ENCODE measurements around the gene PIBF1.
"Not testable (repeated sequence)": the region's sequence is repeated elsewhere in the genome, so short reads cannot be mapped to it uniquely, and the experiment has no call there.

Gene PIBF1

DNA sequence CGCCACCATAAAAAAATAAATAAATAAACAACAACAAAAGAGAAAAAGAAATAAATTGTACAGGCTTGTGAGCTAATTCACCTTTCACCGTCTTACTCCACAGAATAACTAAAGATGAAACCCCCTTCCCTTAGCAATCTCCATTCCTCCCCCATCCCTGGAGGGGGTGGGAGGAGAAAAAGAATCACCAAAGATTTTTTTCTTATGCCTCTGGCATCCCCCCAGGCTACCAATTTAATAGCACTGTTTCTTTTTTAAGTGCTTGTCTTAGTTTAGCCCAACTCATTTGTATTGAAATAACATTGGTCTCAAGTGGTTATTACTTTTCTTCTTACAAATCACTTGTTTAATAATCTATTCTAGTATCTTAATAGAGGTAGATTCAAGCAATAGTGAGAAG, 253.0 kb downstream of the PIBF1 start:
- no peak for DNase-seq

DNA sequence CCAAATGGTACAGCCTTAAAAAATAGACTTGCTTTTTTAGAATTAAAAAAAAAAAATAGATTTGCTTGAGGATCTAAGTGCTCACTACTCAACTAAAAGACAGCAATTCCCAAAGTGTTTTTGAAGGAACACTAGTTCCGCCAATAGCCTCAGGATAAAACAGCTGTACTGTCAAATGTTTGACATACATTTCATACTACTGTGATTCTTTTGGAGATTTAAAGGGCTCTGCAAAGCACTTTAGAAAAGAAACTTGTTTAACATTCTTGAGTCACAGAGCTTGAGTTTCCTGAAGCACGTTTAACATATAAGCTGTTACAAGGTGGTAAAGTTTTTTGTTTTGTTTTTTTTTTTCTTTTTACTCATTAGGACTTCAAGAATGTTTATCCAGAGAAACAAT, 253.7 kb downstream of the PIBF1 start:
- no peak for DNase-seq

- DNase-seq: no peak
Observed at GRCh38 chr13:73036566-73036965, 254.6 kb downstream of the PIBF1 start.

DNA sequence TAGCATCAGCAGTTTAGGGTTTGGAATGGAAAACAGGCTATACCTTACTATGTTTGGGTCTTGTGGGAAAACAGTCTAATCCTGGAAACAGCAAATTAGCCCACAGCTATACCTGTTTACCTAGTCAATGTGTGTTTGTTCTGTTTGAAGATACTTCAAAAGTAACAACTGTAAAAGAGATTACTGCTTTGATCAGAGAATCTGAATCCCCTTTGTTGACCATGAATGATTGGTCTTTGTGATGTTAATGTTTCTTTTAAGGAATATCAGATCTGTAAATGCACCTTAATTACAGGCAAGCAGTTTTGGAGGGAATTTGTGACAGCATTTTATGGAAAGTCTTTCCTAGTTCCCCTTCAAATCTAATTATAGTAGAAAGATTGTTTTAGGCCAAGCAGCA, 256.1 kb downstream of the PIBF1 start:
- DNase-seq: no peak

GRCh38 chr13:73039201-73040108, 257.5 kb downstream of the PIBF1 start:
- no peak for DNase-seq

DNA sequence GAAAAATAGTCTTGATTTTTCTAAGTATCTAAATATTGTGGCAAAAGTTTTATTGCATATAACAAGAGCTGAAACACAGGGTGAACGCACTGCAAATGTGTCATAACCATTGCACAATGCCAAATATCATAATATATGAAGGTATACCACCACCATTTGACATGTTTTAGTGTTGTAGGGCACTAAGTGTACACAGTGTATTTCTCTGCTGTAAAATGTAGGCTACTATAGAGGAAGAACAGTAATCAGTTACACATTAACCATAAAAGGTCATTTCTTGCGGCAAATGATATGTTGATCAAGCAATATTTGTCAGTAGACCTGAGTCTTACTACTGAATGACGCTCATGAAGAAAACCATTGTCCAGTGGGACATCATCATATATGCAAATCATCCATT, 258.6 kb downstream of the PIBF1 start:
- no peak for DNase-seq

GRCh38 chr13:73040968-73041596, 259.1 kb downstream of the PIBF1 start:
- DNase-seq: no peak

DNA sequence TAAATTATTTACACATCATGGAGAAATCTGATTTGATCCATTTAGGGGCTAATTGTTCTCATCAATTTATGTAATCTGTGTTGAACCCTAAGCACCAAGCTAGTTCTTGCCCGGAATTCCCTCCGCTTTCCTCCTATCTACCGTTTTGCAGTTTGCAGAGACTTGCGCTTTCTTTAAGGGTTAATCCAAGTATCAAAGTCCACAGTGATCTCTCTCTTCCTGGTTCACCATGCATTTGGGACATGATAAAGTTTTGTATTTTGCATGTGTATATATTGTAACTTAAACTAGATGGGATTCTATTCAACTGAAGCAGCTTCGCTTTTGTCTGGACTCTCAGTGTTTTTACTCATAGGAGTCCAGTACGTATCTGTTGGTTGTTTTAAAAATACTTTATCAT, 263.1 kb downstream of the PIBF1 start:
- DNase-seq: no peak

DNA sequence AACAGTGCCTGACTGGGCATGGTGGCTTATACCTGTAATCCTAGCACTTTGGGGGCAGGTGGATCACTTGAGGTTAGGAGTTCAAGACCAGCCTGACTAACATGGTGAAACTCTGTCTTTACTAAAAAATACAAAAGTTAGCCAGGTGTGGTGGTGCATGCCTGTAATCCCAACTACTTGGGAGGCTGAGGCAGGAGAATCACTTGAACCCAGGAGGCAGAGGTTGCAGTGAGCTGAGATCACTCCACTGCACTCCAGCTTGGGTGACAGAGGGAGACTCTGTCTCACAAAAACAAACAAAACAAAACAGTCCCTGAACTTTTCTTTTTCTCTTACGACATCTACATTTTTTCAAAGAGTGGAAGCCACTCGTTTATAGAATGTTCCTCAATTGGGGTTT, 266.7 kb downstream of the PIBF1 start:
- not testable (repeated sequence) for DNase-seq

- DNase-seq: no peak
Observed at GRCh38 chr13:73054712-73055111, 272.8 kb downstream of the PIBF1 start.

DNA sequence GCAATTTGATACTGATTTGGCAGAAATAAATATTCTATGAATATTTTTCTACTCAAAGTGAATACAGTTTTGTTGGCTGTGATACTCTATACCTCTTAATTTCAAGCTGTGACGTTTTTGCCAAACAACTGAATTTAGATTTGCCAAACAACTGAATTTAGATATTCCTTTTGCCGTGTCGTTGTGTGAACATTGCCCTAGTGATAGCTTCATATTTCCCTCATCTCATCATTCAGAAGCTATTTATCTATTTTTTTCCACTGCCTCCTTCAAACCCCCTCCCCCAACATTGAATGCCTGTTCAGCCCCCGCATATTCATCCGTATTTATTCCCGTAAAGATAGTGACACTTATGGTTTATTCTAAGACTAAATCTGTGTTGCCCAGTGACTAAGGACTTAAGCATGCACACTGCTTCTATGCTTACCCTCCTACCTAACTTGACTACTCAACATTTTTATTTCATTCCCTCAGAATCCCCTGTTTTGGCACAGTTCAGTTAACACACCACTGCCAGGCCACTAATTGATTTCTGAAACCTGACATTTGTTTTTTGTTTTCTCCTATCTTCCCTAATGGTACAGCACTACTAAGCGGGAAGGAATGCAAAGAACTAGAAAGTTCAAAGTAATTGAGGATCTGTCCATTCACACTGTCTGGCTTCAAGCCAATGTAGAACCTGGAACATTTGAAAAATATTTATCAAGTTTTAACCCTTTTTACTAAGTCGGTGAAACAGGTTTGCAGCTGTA, 274.1 kb downstream of the PIBF1 start:
- DNase-seq: no peak

DNA sequence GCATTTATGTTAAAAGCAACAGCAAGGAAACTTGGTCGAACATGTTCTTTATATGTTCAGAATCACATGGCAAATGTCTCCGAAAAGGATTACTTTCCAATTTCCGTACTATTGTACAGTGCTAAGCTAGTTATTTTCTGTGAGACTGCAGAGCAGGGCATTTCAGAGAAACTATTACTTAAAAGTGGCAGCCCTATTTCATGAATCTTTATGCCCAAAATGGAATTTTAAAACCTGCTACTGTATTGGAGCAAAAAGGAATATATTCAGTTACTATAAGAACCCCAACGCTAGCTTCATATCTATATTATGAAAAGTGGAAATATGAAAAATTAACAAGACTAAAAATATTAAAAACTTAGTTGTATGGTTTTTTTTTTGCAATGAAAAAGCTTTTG, 274.6 kb downstream of the PIBF1 start:
- no peak for DNase-seq

DNA sequence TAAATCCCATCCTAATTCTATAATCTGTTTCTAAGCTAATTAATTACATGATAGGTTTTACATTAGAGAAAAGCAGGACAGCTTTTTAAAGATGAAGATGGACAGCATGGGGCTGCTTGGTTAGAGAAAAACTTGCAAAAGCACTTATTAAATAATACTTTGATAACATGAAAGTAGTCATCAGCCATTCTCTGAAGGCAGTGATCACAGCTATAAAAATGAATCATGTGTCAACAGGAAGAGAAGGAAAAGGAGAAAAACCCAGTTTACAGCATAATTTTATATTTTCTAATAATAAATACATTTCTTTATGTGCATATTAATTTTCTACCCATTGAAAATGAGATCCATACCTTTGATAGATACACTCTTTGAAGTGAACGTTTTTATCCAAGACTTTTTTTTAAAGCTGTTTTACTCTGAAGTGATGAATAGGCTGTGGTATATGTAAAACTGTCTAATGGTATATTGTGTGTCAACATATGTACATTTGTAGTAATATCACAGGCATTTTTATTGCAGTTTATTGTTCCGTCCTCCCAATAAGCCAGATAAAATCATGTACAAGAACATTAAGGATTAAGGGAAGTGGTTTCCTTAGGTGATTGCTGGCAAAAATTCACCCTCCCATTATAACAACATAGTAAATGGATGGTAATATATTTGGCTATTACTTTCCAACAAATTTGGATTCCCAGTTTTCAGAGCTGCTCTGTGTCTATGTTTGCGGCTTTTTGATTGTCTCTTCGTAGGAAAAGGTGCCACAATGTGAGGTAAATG, 275.5 kb downstream of the PIBF1 start:
- no peak for DNase-seq

- DNase-seq: no peak
Observed at GRCh38 chr13:73058064-73058313, 276.1 kb downstream of the PIBF1 start.

GRCh38 chr13:73058432-73058735, 276.5 kb downstream of the PIBF1 start:
- DNase-seq: no peak

DNA sequence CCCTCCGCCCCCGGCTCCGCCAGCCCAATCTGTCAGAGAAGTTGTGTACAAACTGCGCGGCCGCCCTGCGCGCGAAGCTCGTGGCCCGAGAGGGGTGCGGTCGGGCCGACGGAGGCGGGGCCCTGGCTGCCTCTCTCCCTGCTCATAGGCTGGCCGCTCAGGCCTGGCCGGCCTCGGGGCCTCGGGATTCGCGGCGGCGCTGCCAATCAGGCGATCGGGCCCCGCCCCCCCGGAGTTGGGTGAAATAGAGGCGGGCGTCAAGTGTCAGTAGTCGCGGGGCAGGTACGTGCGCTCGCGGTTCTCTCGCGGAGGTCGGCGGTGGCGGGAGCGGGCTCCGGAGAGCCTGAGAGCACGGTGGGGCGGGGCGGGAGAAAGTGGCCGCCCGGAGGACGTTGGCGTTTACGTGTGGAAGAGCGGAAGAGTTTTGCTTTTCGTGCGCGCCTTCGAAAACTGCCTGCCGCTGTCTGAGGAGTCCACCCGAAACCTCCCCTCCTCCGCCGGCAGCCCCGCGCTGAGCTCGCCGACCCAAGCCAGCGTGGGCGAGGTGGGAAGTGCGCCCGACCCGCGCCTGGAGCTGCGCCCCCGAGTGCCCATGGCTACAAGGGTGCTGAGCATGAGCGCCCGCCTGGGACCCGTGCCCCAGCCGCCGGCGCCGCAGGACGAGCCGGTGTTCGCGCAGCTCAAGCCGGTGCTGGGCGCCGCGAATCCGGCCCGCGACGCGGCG, 277.0 kb downstream of the PIBF1 start, which contains the start of gene KLF5:
Gene KLF5, plus strand, starts transcription at position 270 of the 724 bp plus-strand sequence. Its CDS starts 323 bp downstream, at position 593.
- DNase-seq: peak; percentile 80 to 93

GRCh38 chr13:73059460-73060250, 277.7 kb downstream of the PIBF1 start:
- peak; percentile 28 to 51 for DNase-seq

GRCh38 chr13:73060251-73061160, 278.6 kb downstream of the PIBF1 start:
- DNase-seq: no peak

DNA sequence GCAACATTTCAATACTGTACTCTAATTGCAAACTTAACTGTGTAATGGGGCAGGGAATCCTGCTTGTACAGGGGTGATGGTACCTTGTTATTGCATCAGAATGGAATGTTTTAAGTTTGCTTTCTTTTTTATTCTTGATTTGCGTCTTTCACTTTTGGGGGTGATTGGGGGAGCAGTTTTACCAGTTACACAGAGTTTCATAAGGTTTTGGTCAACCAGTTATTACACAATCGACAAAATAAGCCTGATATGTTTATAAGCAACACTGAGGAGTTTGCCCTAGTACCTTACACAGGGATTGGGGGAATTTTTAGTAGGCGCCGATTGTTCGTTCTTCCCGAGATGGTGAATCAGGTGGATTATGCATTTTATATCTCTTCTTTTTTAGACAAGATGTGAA, 279.5 kb downstream of the PIBF1 start:
- no peak for DNase-seq

DNA sequence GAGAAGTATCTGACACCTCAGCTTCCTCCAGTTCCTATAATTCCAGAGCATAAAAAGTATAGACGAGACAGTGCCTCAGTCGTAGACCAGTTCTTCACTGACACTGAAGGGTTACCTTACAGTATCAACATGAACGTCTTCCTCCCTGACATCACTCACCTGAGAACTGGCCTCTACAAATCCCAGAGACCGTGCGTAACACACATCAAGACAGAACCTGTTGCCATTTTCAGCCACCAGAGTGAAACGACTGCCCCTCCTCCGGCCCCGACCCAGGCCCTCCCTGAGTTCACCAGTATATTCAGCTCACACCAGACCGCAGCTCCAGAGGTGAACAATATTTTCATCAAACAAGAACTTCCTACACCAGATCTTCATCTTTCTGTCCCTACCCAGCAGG, 279.9 kb downstream of the PIBF1 start:
- no peak for DNase-seq

DNA sequence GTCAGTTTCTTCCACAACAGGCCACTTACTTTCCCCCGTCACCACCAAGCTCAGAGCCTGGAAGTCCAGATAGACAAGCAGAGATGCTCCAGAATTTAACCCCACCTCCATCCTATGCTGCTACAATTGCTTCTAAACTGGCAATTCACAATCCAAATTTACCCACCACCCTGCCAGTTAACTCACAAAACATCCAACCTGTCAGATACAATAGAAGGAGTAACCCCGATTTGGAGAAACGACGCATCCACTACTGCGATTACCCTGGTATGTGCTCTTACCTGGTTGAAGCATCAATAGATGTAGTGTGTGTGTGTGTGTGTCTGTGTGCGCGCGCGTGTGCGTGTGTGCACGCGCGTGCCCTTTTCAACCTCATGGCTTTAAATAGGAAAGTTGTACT, 280.5 kb downstream of the PIBF1 start:
- no peak for DNase-seq
